GM19372 (cell line): ENCODE results near the gene FAM13B.

Experiments
- ATAC-seq: cut with Tn5 transposase; IDR thresholded peaks from one replicate; pipeline ENCODE4 v1.9.1; 2021; ENCODE audit warnings: mild to moderate bottlenecking, low read depth, moderate library complexity; ENCODE audit not compliant: unreplicated experiment

FAM13B gene

GRCh38 chr5:137902408-137903133 is 130.3 kb downstream of the FAM13B start:
- ATAC-seq, result no peak

- no peak for ATAC-seq
Observed at GRCh38 chr5:137901011-137901817, 131.7 kb downstream of the FAM13B start.

GRCh38 chr5:137899493-137899892 is 133.4 kb downstream of the FAM13B start:
- no peak for ATAC-seq

- no peak for ATAC-seq
Observed at GRCh38 chr5:137896560-137896959, 136.3 kb downstream of the FAM13B start.

- ATAC-seq, result no peak
Observed at GRCh38 chr5:137894586-137894985, 138.3 kb downstream of the FAM13B start.

- no peak for ATAC-seq
Observed at GRCh38 chr5:137891849-137892248, 141.0 kb downstream of the FAM13B start.

GRCh38 chr5:137890845-137891244 is 142.0 kb downstream of the FAM13B start:
- ATAC-seq, result no peak

GRCh38 chr5:137888863-137889759 is 143.8 kb downstream of the FAM13B start, which contains the start of gene PKD2L2:
Gene PKD2L2, plus strand, starts transcription at chr5:137889457. Its CDS starts 35 bp downstream, at chr5:137889492.
- peak; percentile 99 for ATAC-seq

- no peak for ATAC-seq
Observed at GRCh38 chr5:137888466-137888862, 144.4 kb downstream of the FAM13B start.
